ENCODE results near the gene BUB1.
"Not testable (repeated sequence)": the region's sequence is repeated elsewhere in the genome, so short reads cannot be mapped to it uniquely, and the experiment has no call there.

BUB1 gene

GRCh38 chr2:110610613-110611250 lies 67.1 kb downstream of the BUB1 start:
- DNase-seq: peak; percentile 33
- H3K27me3 Mint-ChIP-seq, H3K4me1 Mint-ChIP-seq, H3K36me3 Mint-ChIP-seq, H3K27ac Mint-ChIP-seq, CTCF ChIA-PET, H3K9me3 Mint-ChIP-seq, H3K4me3 Mint-ChIP-seq: not testable (repeated sequence)

GRCh38 chr2:110609843-110610612 lies 67.8 kb downstream of the BUB1 start:
- H3K36me3 Mint-ChIP-seq, H3K9me3 Mint-ChIP-seq, CTCF ChIA-PET, H3K27ac Mint-ChIP-seq, DNase-seq, H3K4me3 Mint-ChIP-seq, H3K4me1 Mint-ChIP-seq: not testable (repeated sequence)
- H3K27me3 Mint-ChIP-seq: peaks cover 12% of the 10 kb centered on the region

- H3K27ac Mint-ChIP-seq, DNase-seq, H3K4me3 Mint-ChIP-seq, CTCF ChIA-PET, H3K9me3 Mint-ChIP-seq, H3K4me1 Mint-ChIP-seq, H3K36me3 Mint-ChIP-seq: not testable (repeated sequence)
- H3K27me3 Mint-ChIP-seq: peaks cover 15% of the 10 kb centered on the region
These were observed 68.9 kb downstream of the BUB1 start for GRCh38 chr2:110608788-110609502.

- CTCF ChIA-PET, H3K36me3 Mint-ChIP-seq, DNase-seq, H3K4me1 Mint-ChIP-seq, H3K9me3 Mint-ChIP-seq, H3K4me3 Mint-ChIP-seq, H3K27ac Mint-ChIP-seq: not testable (repeated sequence)
- H3K27me3 Mint-ChIP-seq: peaks cover 15% of the 10 kb centered on the region
These were observed 72.8 kb downstream of the BUB1 start for GRCh38 chr2:110605057-110605456.

- DNase-seq, H3K27ac Mint-ChIP-seq, H3K36me3 Mint-ChIP-seq, H3K9me3 Mint-ChIP-seq, CTCF ChIA-PET, H3K4me1 Mint-ChIP-seq, H3K4me3 Mint-ChIP-seq: not testable (repeated sequence)
- H3K27me3 Mint-ChIP-seq: peaks cover 15% of the 10 kb centered on the region
These were observed 73.8 kb downstream of the BUB1 start for GRCh38 chr2:110603917-110604591.

- DNase-seq, H3K27ac Mint-ChIP-seq, H3K4me3 Mint-ChIP-seq, H3K4me1 Mint-ChIP-seq, H3K36me3 Mint-ChIP-seq, H3K9me3 Mint-ChIP-seq, CTCF ChIA-PET: not testable (repeated sequence)
- peaks cover 15% of the 10 kb centered on the region for H3K27me3 Mint-ChIP-seq
These were observed 75.7 kb downstream of the BUB1 start for GRCh38 chr2:110602139-110602538.

GRCh38 chr2:110591973-110592372 lies 85.9 kb downstream of the BUB1 start:
- H3K9me3 Mint-ChIP-seq, H3K4me3 Mint-ChIP-seq, H3K4me1 Mint-ChIP-seq, H3K27me3 Mint-ChIP-seq, H3K27ac Mint-ChIP-seq, CTCF ChIA-PET, DNase-seq, H3K36me3 Mint-ChIP-seq: not testable (repeated sequence)

- H3K4me1 Mint-ChIP-seq, H3K9me3 Mint-ChIP-seq, H3K27me3 Mint-ChIP-seq, H3K27ac Mint-ChIP-seq, H3K36me3 Mint-ChIP-seq, CTCF ChIA-PET, DNase-seq, H3K4me3 Mint-ChIP-seq: not testable (repeated sequence)
These were observed 88.1 kb downstream of the BUB1 start for GRCh38 chr2:110589677-110590330.

GRCh38 chr2:110588520-110588919 lies 89.3 kb downstream of the BUB1 start:
- CTCF ChIA-PET, H3K27ac Mint-ChIP-seq, H3K9me3 Mint-ChIP-seq, H3K4me3 Mint-ChIP-seq, H3K27me3 Mint-ChIP-seq, DNase-seq, H3K4me1 Mint-ChIP-seq, H3K36me3 Mint-ChIP-seq: not testable (repeated sequence)

Data from activated naive CD4-positive, alpha-beta T cell treated with anti-CD3 and anti-CD28 coated beads, Interleukin-2, amount 10 ng/mL, durations not matched to agents 7 days and 5 days (primary cell).